ENCODE data around the gene TSSK1B. TPM values are rescaled to one million over a fixed set of nuclear protein-coding genes. Genes with fewer than 3 reads are reported as not detected.

The TSSK1B gene
- total and polyA plus RNA-seq, 2 of the 4 experiments (the other 2 are of a cell fraction), result 0.03 to 0.18 TPM

- no peak overlapping the region for H3K4me3 ChIP-seq (ENCODE audit: insufficient read depth, low read depth, low read length)
- TF ChIP-seq MAFK (IDR thresholded peaks at IDR 0.05; ENCODE audit: low read depth, low read length) (no peak), NFE2L2 (IDR thresholded peaks at IDR 0.05; ENCODE audit: low read depth, low read length) (no peak), SMC3 (IDR thresholded peaks at IDR 0.05; ENCODE audit: low read depth, low read length) (no peak), MXI1 (IDR thresholded peaks at IDR 0.05; ENCODE audit: borderline replicate concordance, low read depth, low read length) (no peak), RAD21 (IDR thresholded peaks at IDR 0.05; ENCODE audit: low read length) (no peak), CHD1 (IDR thresholded peaks at IDR 0.05; ENCODE audit: low read depth, low read length) (no peak), FOS (IDR thresholded peaks at IDR 0.05; ENCODE audit: low read depth, low read length) (no peak), CTCF (conservative IDR thresholded peaks at IDR 0.05; ENCODE audit: low read depth, low read length) (no peak), RFX5 (IDR thresholded peaks at IDR 0.05; ENCODE audit: low read depth, low read length) (no peak), POLR2A (IDR thresholded peaks at IDR 0.05; ENCODE audit: low read depth, low read length) (no peak), BHLHE40 (IDR thresholded peaks at IDR 0.05; ENCODE audit: low read depth, low read length) (no peak), RCOR1 (IDR thresholded peaks at IDR 0.05; ENCODE audit: insufficient replicate concordance, low read length) (no peak), CEBPB (IDR thresholded peaks at IDR 0.05; ENCODE audit: low read depth, low read length) (no peak)
- TF ChIP-seq, protein P1, sequence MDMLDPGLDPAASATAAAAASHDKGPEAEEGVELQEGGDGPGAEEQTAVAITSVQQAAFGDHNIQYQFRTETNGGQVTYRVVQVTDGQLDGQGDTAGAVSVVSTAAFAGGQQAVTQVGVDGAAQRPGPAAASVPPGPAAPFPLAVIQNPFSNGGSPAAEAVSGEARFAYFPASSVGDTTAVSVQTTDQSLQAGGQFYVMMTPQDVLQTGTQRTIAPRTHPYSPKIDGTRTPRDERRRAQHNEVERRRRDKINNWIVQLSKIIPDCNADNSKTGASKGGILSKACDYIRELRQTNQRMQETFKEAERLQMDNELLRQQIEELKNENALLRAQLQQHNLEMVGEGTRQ (IDR thresholded peaks at IDR 0.05; ENCODE audit: low read depth, low read length), result no peak
- TF ChIP-seq, protein P2, sequence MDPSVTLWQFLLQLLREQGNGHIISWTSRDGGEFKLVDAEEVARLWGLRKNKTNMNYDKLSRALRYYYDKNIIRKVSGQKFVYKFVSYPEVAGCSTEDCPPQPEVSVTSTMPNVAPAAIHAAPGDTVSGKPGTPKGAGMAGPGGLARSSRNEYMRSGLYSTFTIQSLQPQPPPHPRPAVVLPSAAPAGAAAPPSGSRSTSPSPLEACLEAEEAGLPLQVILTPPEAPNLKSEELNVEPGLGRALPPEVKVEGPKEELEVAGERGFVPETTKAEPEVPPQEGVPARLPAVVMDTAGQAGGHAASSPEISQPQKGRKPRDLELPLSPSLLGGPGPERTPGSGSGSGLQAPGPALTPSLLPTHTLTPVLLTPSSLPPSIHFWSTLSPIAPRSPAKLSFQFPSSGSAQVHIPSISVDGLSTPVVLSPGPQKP (IDR thresholded peaks at IDR 0.05; ENCODE audit: borderline replicate concordance, low read depth, low read length), result no peak
- no peak overlapping the region for H2BK5ac ChIP-seq (ENCODE audit: low read depth, low read length, poor library complexity, severe bottlenecking)
- H4K5ac ChIP-seq (ENCODE audit: low read depth, low read length), result no peak overlapping the region
- no peak overlapping the region for H3K23ac ChIP-seq (ENCODE audit: low read depth, low read length)
- BruUV-seq (replicated peaks), result no TSS peak
- H3K27me3 ChIP-seq (ENCODE audit: control insufficient read depth, insufficient read depth, low read length), result no peaks in the 10 kb centered on the region
- H2BK20ac ChIP-seq (ENCODE audit: low read depth, low read length), result no peak overlapping the region
- peaks cover 3% of the 10 kb centered on the region; the same call in 1 of the 2 replicates for H3K36me3 ChIP-seq (ENCODE audit: control insufficient read depth, insufficient read depth, low read length)
- H3K18ac ChIP-seq (ENCODE audit: low read depth, low read length), result no peak overlapping the region
- in situ Hi-C loops (cut with MboI; ENCODE audit: low sequenced_read_pairs) (no loop called here), intact Hi-C loops (cut with micrococcal nuclease) (loop anchor here (5.0 kb wide), 1 partner anchor 38 kb away; no protein-coding TSS in a partner anchor), dilution Hi-C loops (cut with HindIII; ENCODE audit: low sequenced_read_pairs, unreplicated experiment) (no loop called here)
- H2AFZ ChIP-seq (replicated peaks; ENCODE audit: low read length, poor library complexity), result no peak overlapping the region
- no CpG with 5 or more reads among the region's 4 CpGs for WGBS, 2 experiments (ENCODE audit: extremely low coverage in 2 of 2, insufficient read length in 1 of 2)
- no peak for DNase-seq
- no peak overlapping the region for H3K27ac ChIP-seq (ENCODE audit: insufficient read depth, low read length)
- no peak overlapping the region for H4K8ac ChIP-seq (ENCODE audit: low read depth in 2 of 2, low read length in 2 of 2)
- H3K56ac ChIP-seq (ENCODE audit: extremely low read depth, insufficient read depth, low read length), result no peak overlapping the region
- no peaks in the 10 kb centered on the region for H3K9me3 ChIP-seq (ENCODE audit: control insufficient read depth, insufficient read depth, low read length)
- no peak overlapping the region for H3K4ac ChIP-seq (ENCODE audit: low read depth, low read length)
- no peak overlapping the region for H2BK120ac ChIP-seq (ENCODE audit: low read depth, low read length)
- H3K79me1 ChIP-seq (ENCODE audit: low read depth in 1 of 2, low read length in 2 of 2), result no peaks in the 10 kb centered on the region
- no peak overlapping the region for H3K4me2 ChIP-seq (ENCODE audit: low read depth, low read length)
- H3K9me1 ChIP-seq (ENCODE audit: insufficient read depth, low read length), result no peaks in the 10 kb centered on the region
- no peak for ATAC-seq (ENCODE audit: low read depth)
- no peaks in the 10 kb centered on the region for H3K4me1 ChIP-seq (ENCODE audit: control insufficient read depth, insufficient read depth, low read length)
- H4K20me1 ChIP-seq (ENCODE audit: insufficient read depth, low read length), result no peaks in the 10 kb centered on the region
- ChIA-PET POLR2A (ENCODE audit: unreplicated experiment) (no interaction called here), CTCF (interaction anchor here (1.0 kb wide), 1 partner anchor 10 kb away, joined by 3 read pairs; no protein-coding TSS in a partner anchor)
- no peak overlapping the region for H2AK9ac ChIP-seq (replicated peaks; ENCODE audit: low read depth, low read length, poor library complexity)
- H3K9ac ChIP-seq (ENCODE audit: low read depth, low read length), result no peak overlapping the region
- no peak overlapping the region for H3K14ac ChIP-seq (replicated peaks; ENCODE audit: low read depth, low read length)
- no peak overlapping the region for H2BK15ac ChIP-seq (ENCODE audit: low read depth, low read length)
- H2AK5ac ChIP-seq (ENCODE audit: low read depth, low read length), result no peak overlapping the region
- H4K91ac ChIP-seq (ENCODE audit: insufficient read depth, low read depth, low read length), result no peak overlapping the region
These were observed 45.7 kb downstream of the TSSK1B start for GRCh38 chr5:113389116-113389515.
